Common myeloid progenitor, CD34-positive (primary cell): ENCODE results near the gene ABCB11.

ENCODE experiments used
- CTCF ChIA-PET: fragments of 350-600 bp; sonication (Branson Sonifier 250); formaldehyde crosslinking; loops from one replicate; lab custom pipeline; 2021; ENCODE audit warnings: antibody characterized with exemption; lab: Charles Lee
- POLR2A ChIA-PET: fragments of 350-600 bp; sonication (Branson Sonifier 250); formaldehyde crosslinking; loops from one replicate; lab custom pipeline; 2021; ENCODE audit warnings: antibody characterized with exemption; lab: Charles Lee
- DNase-seq, 3 donors: peaks; one replicate each; pipeline versions ENCODE4 v3.0.0 to v3.0.0-alpha.2; 2013
- H3K27ac ChIP-seq, 2 experiments: 1 replicate in 1 of 2; 2 replicates in 1 of 2; pipeline ENCODE4 v1.7.0; 2013; ENCODE audit warnings: inconsistent platforms in 2 of 2, low read length in 2 of 2, mild to moderate bottlenecking in 2 of 2, low read depth in 1 of 2, moderate library complexity in 1 of 2; ENCODE audit not compliant: severe bottlenecking in 2 of 2, insufficient read depth in 1 of 2, poor library complexity in 1 of 2
- H3K27me3 ChIP-seq, 5 experiments: replicated peaks in 2 of 5; 1 replicate in 3 of 5; 2 replicates in 2 of 5; pipeline versions ENCODE4 v1.6.1 to v1.7.0; 2013; ENCODE audit warnings: low read length in 4 of 5, mild to moderate bottlenecking in 2 of 5, moderate library complexity in 2 of 5, inconsistent platforms in 1 of 5; ENCODE audit not compliant: insufficient read depth in 5 of 5, control insufficient read depth in 4 of 5
- H3K36me3 ChIP-seq, 4 experiments: 1 replicate in 2 of 4; 2 replicates in 2 of 4; pipeline versions ENCODE4 v1.6.1 to v1.7.0; 2013; ENCODE audit warnings: low read length in 3 of 4, control low read depth in 1 of 4, mild to moderate bottlenecking in 1 of 4; ENCODE audit not compliant: control insufficient read depth in 4 of 4, insufficient read depth in 4 of 4
- H3K4me1 ChIP-seq, 4 experiments: 1 replicate in 3 of 4; 2 replicates in 1 of 4; pipeline versions ENCODE4 v1.6.1 to v1.7.1; 2013; ENCODE audit warnings: low read length in 3 of 4, mild to moderate bottlenecking in 3 of 4, control low read depth in 1 of 4, inconsistent platforms in 1 of 4, moderate library complexity in 1 of 4; ENCODE audit not compliant: control insufficient read depth in 4 of 4, insufficient read depth in 4 of 4; ENCODE audit errors: control extremely low read depth in 1 of 4
- H3K4me3 ChIP-seq, 7 experiments: 1 replicate in 4 of 7; 2 replicates in 3 of 7; pipeline versions ENCODE4 v1.5.1 to v1.7.0; 2013; ENCODE audit warnings: mild to moderate bottlenecking in 7 of 7, low read length in 6 of 7, moderate library complexity in 6 of 7, inconsistent platforms in 2 of 7, low read depth in 2 of 7, control low read depth in 1 of 7; ENCODE audit not compliant: insufficient read depth in 4 of 7, control insufficient read depth in 1 of 7; ENCODE audit errors: extremely low read depth in 1 of 7
- H3K9me3 ChIP-seq, 5 experiments: 1 replicate in 4 of 5; 2 replicates in 1 of 5; pipeline versions ENCODE4 v1.6.1 to v1.7.1; 2013; ENCODE audit warnings: low read length in 4 of 5, mild to moderate bottlenecking in 2 of 5, inconsistent platforms in 1 of 5, low read depth in 1 of 5, moderate library complexity in 1 of 5; ENCODE audit not compliant: control insufficient read depth in 4 of 5, insufficient read depth in 2 of 5; ENCODE audit errors: control extremely low read depth in 1 of 5
- WGBS: methylation state at CpG from one replicate; pipeline ENCODE4 v1.1.5; 2013; ENCODE audit not compliant: insufficient coverage; 5-methylcytosine and 5-hydroxymethylcytosine counted together

ABCB11 gene

GRCh38 chr2:168964251-168964807 is 66.8 kb downstream of the ABCB11 start:
- 100% methylated on average over 2 of the region's 3 CpGs for WGBS
- peak; percentile 29 to 86 (median 80) for DNase-seq
- POLR2A ChIA-PET = interaction anchor here (0.5 to 0.8 kb wide), 2 partner anchors 66 to 257 kb away, joined by 3 to 5 read pairs; no protein-coding TSS in a partner anchor
- no peak overlapping the region for H3K27ac ChIP-seq
- no peaks in the 10 kb centered on the region for H3K36me3 ChIP-seq
- peaks cover 3 to 13% (median 9%) of the 10 kb centered on the region in 4 experiments for H3K4me1 ChIP-seq
- H3K27me3 ChIP-seq = no peaks in the 10 kb centered on the region
- CTCF ChIA-PET = interaction anchor here (0.7 to 1.8 kb wide), 7 partner anchors 20 to 178 kb away, joined by 3 to 7 read pairs (median 4); no protein-coding TSS in a partner anchor
- no peak overlapping the region for H3K4me3 ChIP-seq
- no peaks in the 10 kb centered on the region for H3K9me3 ChIP-seq

- no peak for DNase-seq
- CTCF ChIA-PET = interaction anchor here (0.9 to 3.1 kb wide), 8 partner anchors 22 to 258 kb away, joined by 3 to 25 read pairs (median 4); no protein-coding TSS in a partner anchor
- no peaks in the 10 kb centered on the region for H3K27me3 ChIP-seq
- H3K4me1 ChIP-seq = peaks cover 3 to 13% (median 9%) of the 10 kb centered on the region in 4 experiments
- no peaks in the 10 kb centered on the region for H3K9me3 ChIP-seq
- H3K4me3 ChIP-seq = no peak overlapping the region
- WGBS = no CpG with 5 or more reads among the region's 1 CpG
- POLR2A ChIA-PET = interaction anchor here (0.6 kb wide), 1 partner anchor 775 kb away, joined by 3 read pairs; no protein-coding TSS in a partner anchor
- H3K36me3 ChIP-seq = no peaks in the 10 kb centered on the region
- H3K27ac ChIP-seq = no peak overlapping the region
These were observed 68.5 kb downstream of the ABCB11 start for GRCh38 chr2:168962636-168963035.

- Histone ChIP-seq H3K36me3 (no peaks in the 10 kb centered on the region), H3K4me3 (no peak overlapping the region), H3K27ac (no peak overlapping the region), H3K9me3 (no peaks in the 10 kb centered on the region), H3K27me3 (no peaks in the 10 kb centered on the region), H3K4me1 (peaks cover 3 to 13% (median 9%) of the 10 kb centered on the region in 4 experiments)
- DNase-seq = peak; percentile 79 to 85 (median 82)
- 30% methylated on average over 3 of the region's 5 CpGs for WGBS
- CTCF ChIA-PET = interaction anchor here (0.7 to 3.1 kb wide), 10 partner anchors 11 to 259 kb away, joined by 3 to 25 read pairs (median 4); no protein-coding TSS in a partner anchor
- POLR2A ChIA-PET = no interaction called here
These were observed 69.5 kb downstream of the ABCB11 start for GRCh38 chr2:168961450-168962229.

- H3K4me1 ChIP-seq = no peaks in the 10 kb centered on the region
- H3K36me3 ChIP-seq = no peaks in the 10 kb centered on the region
- POLR2A ChIA-PET = no interaction called here
- WGBS = 100% methylated on average over 2 of the region's 2 CpGs
- H3K27me3 ChIP-seq = no peaks in the 10 kb centered on the region
- CTCF ChIA-PET = interaction anchor here (1.2 to 3.4 kb wide), 4 partner anchors 48 to 186 kb away, joined by 3 to 26 read pairs (median 12); no protein-coding TSS in a partner anchor
- no peak for DNase-seq
- peaks cover 0 to 8% (median 0%) of the 10 kb centered on the region in 5 experiments for H3K9me3 ChIP-seq
- H3K27ac ChIP-seq = no peak overlapping the region
- H3K4me3 ChIP-seq = no peak overlapping the region
These were observed 74.7 kb downstream of the ABCB11 start for GRCh38 chr2:168956392-168956791.

GRCh38 chr2:168955321-168955720 is 75.8 kb downstream of the ABCB11 start:
- H3K4me3 ChIP-seq = no peak overlapping the region
- H3K9me3 ChIP-seq = peaks cover 0 to 8% (median 0%) of the 10 kb centered on the region in 5 experiments
- no peaks in the 10 kb centered on the region for H3K36me3 ChIP-seq
- H3K4me1 ChIP-seq = no peaks in the 10 kb centered on the region
- ChIA-PET POLR2A (no interaction called here), CTCF (no interaction called here)
- no peak for DNase-seq
- H3K27ac ChIP-seq = no peak overlapping the region
- no peaks in the 10 kb centered on the region for H3K27me3 ChIP-seq
- 95% methylated on average over 2 of the region's 4 CpGs for WGBS

- H3K9me3 ChIP-seq = peaks cover 0 to 10% (median 0%) of the 10 kb centered on the region in 5 experiments
- no peaks in the 10 kb centered on the region for H3K36me3 ChIP-seq
- no peak overlapping the region for H3K27ac ChIP-seq
- no peaks in the 10 kb centered on the region for H3K4me1 ChIP-seq
- ChIA-PET POLR2A (no interaction called here), CTCF (interaction anchor here (0.8 kb wide), 1 partner anchor 201 kb away, joined by 3 read pairs; no protein-coding TSS in a partner anchor)
- no peak overlapping the region for H3K4me3 ChIP-seq
- DNase-seq = no peak
- H3K27me3 ChIP-seq = no peaks in the 10 kb centered on the region
These were observed 76.9 kb downstream of the ABCB11 start for GRCh38 chr2:168954256-168954655.

GRCh38 chr2:168952424-168952823 is 78.7 kb downstream of the ABCB11 start:
- Histone ChIP-seq H3K4me3 (no peak overlapping the region), H3K27me3 (no peaks in the 10 kb centered on the region), H3K36me3 (no peaks in the 10 kb centered on the region), H3K9me3 (peaks cover 0 to 12% (median 0%) of the 10 kb centered on the region in 5 experiments), H3K27ac (no peak overlapping the region), H3K4me1 (no peaks in the 10 kb centered on the region)
- DNase-seq = no peak
- WGBS = no CpG with 5 or more reads among the region's 1 CpG
- ChIA-PET CTCF (no interaction called here), POLR2A (no interaction called here)
